Gastrocnemius medialis (tissue), 4 donors: ENCODE measurements around the gene KLK6.

Experiments used
- CTCF ChIP-seq, 5 experiments: fragments of 450-650 bp in 3 of 5; fragments of 200-600 bp in 2 of 5; sonication (generic) in 2 of 5; IDR thresholded peaks in 4 of 5; conservative IDR thresholded peaks in 1 of 5; 1 replicate in 4 of 5; 2 replicates in 1 of 5; pipeline ENCODE4 v1.5.1; 2016 to 2019; ENCODE audit warnings: antibody characterized with exemption in 5 of 5, mild to moderate bottlenecking in 3 of 5, moderate library complexity in 3 of 5
- POLR2A ChIP-seq, 2 donors: fragments of 450-650 bp; IDR thresholded peaks; one replicate each; pipeline ENCODE4 v1.6.1; 2017; ENCODE audit warnings: antibody characterized with exemption in 2 of 2, mild to moderate bottlenecking in 2 of 2, moderate library complexity in 2 of 2

DNA sequence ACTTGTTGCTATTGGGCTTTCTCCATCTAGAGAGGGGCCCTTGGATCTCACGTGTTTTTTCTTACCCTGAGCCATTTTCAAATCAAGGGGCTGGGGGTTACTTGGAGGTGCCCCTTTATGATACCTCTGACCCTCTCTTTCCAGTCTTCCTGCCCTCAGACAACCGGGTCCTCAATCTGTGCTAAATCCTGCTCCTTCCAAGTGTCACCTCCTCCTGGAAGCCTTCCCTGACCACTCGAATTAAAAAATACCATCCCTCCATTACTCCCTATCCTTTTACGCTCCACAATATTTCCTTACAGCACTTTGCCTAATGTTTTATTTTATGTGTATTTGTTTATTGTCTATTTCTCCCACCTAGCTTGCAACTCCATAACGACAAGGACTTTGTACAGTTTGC, 28.7 kb upstream of the KLK6 start:
- TF ChIP-seq POLR2A (IDR thresholded peaks at IDR 0.05) (no peak), CTCF (IDR thresholded peaks at IDR 0.05 in 4 of 5, conservative IDR thresholded peaks at IDR 0.05 in 1 of 5) (no peak)
